Activated naive CD4-positive, alpha-beta T cell treated with anti-CD3 and anti-CD28 coated beads for 36 hours (primary cell): ENCODE results near the gene ACOX3. TPM values are rescaled to one million over a fixed set of nuclear protein-coding genes. Genes with fewer than 3 reads are reported as not detected.

ENCODE experiments used
- CTCF ChIA-PET: fragments of 350-600 bp; sonication (Branson Sonifier 250); formaldehyde crosslinking; loops from one replicate; lab custom pipeline; 2021; ENCODE audit warnings: antibody characterized with exemption; lab: Charles Lee
- DNase-seq: peaks from one replicate; pipeline ENCODE4 v3.0.0-alpha.2; 2020
- H3K27ac Mint-ChIP-seq: one replicate; pipeline ENCODE4 v1.8.0; 2021; ENCODE audit warnings: mild to moderate bottlenecking, mixed read lengths
- H3K27me3 Mint-ChIP-seq: one replicate; pipeline ENCODE4 v1.8.0; 2021; ENCODE audit warnings: low read depth, mixed read lengths
- H3K36me3 Mint-ChIP-seq: one replicate; pipeline ENCODE4 v1.8.0; 2021; ENCODE audit warnings: low read depth, mixed read lengths
- H3K4me1 Mint-ChIP-seq: one replicate; pipeline ENCODE4 v1.8.0; 2021; ENCODE audit warnings: low read depth, mixed read lengths
- H3K4me3 Mint-ChIP-seq: one replicate; pipeline ENCODE4 v1.8.0; 2021; ENCODE audit warnings: mild to moderate bottlenecking, moderate library complexity, mixed read lengths
- H3K9me3 Mint-ChIP-seq: one replicate; pipeline ENCODE4 v1.8.0; 2021; ENCODE audit warnings: mixed read lengths
- intact Hi-C: fragments of 100-400 bp; cut with micrococcal nuclease; formaldehyde crosslinking; loops from one replicate; pipeline ENCODE4 v1.15.1; 2023
- total RNA-seq, 2 experiments: library from RNA; stranded (reverse); gene quantifications; one replicate each; pipeline ENCODE4 v1.2.3, GENCODE V29; 2021

ACOX3 gene
- total RNA-seq, 2 experiments from 2014 or later = 11.9 to 13.3 TPM

DNA sequence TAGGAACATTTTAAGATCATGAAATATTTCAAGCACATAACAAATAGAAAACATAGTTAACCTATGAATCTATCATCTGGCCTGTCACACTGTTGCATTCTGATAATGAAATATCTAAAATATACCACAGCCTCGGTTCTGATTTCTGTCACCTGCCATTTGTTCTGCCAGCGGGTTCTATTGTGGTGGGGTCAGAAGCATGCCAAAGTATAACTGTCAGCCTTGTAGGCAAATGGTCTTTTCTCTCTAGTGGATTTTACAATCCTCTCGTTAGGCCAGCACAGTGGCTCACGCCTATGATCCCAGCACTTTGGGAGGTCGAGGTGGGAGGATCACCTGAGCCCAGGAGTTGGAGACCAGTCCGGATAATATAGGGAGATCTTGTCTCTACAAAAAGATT lies 123.0 kb downstream of the ACOX3 start:
- CTCF ChIA-PET = no interaction called here
- Mint-ChIP-seq H3K27ac (no peak overlapping the region), H3K4me3 (no peak overlapping the region), H3K4me1 (no peaks in the 10 kb centered on the region), H3K9me3 (peaks cover 5% of the 10 kb centered on the region), H3K36me3 (no peaks in the 10 kb centered on the region), H3K27me3 (peaks cover 3% of the 10 kb centered on the region)
- intact Hi-C loops = no loop called here
- DNase-seq = no peak

DNA sequence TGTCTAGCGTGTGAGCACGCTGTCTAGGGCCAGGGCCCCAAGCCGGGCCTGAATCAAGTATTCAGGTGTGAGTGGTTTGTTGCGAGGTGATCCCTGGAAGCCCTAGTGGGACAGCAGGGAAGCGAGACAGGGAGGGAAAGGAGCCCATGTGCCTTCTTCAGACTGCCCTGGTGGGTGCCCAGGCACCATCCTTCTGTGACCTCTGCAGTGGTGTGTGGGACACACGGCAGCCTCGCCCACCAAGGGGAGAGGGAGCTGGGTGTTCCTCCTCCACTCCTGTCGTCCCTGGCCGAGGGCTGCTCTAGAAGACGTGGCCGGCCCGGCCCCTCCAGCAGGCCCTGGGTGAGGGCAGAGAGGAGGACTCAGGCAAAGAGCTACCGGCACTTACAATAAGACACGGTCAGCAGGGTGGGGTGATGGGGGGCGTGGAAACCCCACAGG lies 123.6 kb downstream of the ACOX3 start:
- H3K27me3 Mint-ChIP-seq = peaks cover 3% of the 10 kb centered on the region
- no peaks in the 10 kb centered on the region for H3K36me3 Mint-ChIP-seq
- CTCF ChIA-PET = no interaction called here
- H3K4me3 Mint-ChIP-seq = no peak overlapping the region
- no peaks in the 10 kb centered on the region for H3K4me1 Mint-ChIP-seq
- H3K27ac Mint-ChIP-seq = no peak overlapping the region
- DNase-seq = no peak
- peaks cover 10% of the 10 kb centered on the region for H3K9me3 Mint-ChIP-seq
- intact Hi-C loops = no loop called here

Other genes starting within 250 kb of the ACOX3 start
- 10 to 100 TPM; 17.9 to 23.6 TPM for gene SH3TC1, start 241.4 kb downstream of the ACOX3 start, total RNA-seq
- gene HTRA3, start 171.0 kb downstream of the ACOX3 start, total RNA-seq = not detected
- 10 to 100 TPM; 13.1 to 14.5 TPM for gene TRMT44, start 54 bp upstream of the ACOX3 start, total RNA-seq
- gene GPR78, start 139.7 kb upstream of the ACOX3 start, total RNA-seq = not detected
- gene CPZ, start 152.0 kb upstream of the ACOX3 start, total RNA-seq = not detected